C4-2B (cell line): ENCODE results near the gene MORC4.

Experiments used
- H3K27ac ChIP-seq: fragments of 450-650 bp; 2 replicates; pipeline ENCODE4 v1.5.1; 2017
- ZFX ChIP-seq: fragments of 450-650 bp; IDR thresholded peaks from 2 replicates; pipeline ENCODE4 v1.6.1; 2017
- TF ChIP-seq, protein P1 (sequence below): fragments of 450-650 bp; conservative IDR thresholded peaks from 2 replicates; pipeline ENCODE4 v1.5.1; 2017; ENCODE audit warnings: mild to moderate bottlenecking

The MORC4 gene

DNA sequence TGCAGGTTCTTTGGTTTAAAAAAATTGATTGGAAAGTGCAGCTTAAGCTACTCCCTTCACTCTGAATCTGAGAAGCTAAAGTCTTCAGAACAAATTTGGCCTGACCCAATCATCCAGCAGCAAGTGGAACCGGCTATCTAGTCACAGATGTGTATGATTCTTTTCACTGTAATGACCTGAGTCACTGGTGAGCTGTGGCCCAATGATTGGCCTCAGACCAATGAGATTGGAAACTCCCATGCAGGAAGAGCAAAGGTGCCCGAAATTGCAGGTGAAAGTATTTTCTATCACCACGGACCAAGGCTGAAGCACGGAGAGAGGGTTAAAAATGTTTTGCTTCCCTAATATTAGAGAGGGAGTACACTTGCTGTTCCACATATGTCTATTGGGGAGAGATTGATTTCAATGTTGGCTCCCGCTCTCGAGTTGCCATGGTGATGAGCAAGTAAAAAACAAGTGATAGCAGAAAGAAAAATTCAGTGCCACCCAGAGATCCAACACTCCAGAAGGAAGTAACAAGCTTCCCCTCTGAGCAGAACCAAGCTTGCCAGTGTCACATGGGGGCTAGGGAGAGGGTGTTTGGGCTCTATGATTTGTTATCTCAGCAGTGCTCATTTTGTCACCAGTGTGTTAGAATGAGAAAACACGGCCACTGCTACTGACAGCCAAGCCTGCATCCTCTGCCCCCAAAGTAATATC lies 108.1 kb downstream of the MORC4 start:
- no peak overlapping the region for H3K27ac ChIP-seq
- TF ChIP-seq, protein P1, sequence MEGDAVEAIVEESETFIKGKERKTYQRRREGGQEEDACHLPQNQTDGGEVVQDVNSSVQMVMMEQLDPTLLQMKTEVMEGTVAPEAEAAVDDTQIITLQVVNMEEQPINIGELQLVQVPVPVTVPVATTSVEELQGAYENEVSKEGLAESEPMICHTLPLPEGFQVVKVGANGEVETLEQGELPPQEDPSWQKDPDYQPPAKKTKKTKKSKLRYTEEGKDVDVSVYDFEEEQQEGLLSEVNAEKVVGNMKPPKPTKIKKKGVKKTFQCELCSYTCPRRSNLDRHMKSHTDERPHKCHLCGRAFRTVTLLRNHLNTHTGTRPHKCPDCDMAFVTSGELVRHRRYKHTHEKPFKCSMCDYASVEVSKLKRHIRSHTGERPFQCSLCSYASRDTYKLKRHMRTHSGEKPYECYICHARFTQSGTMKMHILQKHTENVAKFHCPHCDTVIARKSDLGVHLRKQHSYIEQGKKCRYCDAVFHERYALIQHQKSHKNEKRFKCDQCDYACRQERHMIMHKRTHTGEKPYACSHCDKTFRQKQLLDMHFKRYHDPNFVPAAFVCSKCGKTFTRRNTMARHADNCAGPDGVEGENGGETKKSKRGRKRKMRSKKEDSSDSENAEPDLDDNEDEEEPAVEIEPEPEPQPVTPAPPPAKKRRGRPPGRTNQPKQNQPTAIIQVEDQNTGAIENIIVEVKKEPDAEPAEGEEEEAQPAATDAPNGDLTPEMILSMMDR: no peak
- TF ChIP-seq ZFX: no peak
